ENCODE data around the gene PATE1.
"Not testable (repeated sequence)": the region's sequence is repeated elsewhere in the genome, so short reads cannot be mapped to it uniquely, and the experiment has no call there.

DNA sequence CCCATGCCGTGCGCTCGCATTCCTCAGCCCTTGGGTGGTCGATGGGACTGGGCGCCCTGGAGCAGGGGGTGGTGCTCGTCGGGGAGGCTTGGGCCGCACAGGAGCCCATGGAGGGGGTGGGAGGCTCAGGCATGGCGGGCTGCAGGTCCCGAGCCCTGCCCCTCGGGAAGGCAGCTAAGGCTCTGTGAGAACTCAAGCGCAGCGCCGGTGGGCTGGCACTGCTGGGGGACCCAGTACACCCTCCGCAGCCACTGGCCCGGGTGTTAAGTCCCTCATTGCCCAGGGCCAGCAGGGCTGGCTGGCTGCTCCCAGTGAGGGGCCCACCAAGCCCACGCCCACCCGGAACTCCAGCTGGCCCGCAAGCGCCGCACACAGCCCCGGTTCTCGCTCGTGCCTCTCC, 41.4 kb upstream of the PATE1 start:
- TF ChIP-seq, protein P1, sequence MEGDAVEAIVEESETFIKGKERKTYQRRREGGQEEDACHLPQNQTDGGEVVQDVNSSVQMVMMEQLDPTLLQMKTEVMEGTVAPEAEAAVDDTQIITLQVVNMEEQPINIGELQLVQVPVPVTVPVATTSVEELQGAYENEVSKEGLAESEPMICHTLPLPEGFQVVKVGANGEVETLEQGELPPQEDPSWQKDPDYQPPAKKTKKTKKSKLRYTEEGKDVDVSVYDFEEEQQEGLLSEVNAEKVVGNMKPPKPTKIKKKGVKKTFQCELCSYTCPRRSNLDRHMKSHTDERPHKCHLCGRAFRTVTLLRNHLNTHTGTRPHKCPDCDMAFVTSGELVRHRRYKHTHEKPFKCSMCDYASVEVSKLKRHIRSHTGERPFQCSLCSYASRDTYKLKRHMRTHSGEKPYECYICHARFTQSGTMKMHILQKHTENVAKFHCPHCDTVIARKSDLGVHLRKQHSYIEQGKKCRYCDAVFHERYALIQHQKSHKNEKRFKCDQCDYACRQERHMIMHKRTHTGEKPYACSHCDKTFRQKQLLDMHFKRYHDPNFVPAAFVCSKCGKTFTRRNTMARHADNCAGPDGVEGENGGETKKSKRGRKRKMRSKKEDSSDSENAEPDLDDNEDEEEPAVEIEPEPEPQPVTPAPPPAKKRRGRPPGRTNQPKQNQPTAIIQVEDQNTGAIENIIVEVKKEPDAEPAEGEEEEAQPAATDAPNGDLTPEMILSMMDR (conservative IDR thresholded peaks at IDR 0.05; ENCODE audit: low read length): not testable (repeated sequence)
- not testable (repeated sequence) for TF ChIP-seq EZH2phosphoT487 (IDR thresholded peaks at IDR 0.05; ENCODE audit: borderline replicate concordance, low read depth, low read length)

Measured in OCI-LY7 (cell line).